Urinary bladder (tissue), 4 donors: ENCODE data around the gene GPC6. TPM values are rescaled to one million over a fixed set of nuclear protein-coding genes. Genes with fewer than 3 reads are reported as not detected.

ENCODE experiments used
- DNase-seq: peaks from one replicate; pipeline ENCODE4 v3.0.0-alpha.2; 2015; ENCODE audit errors: extremely low spot score
- H3K27ac ChIP-seq: one replicate; pipeline ENCODE4 v1.5.1; 2013; ENCODE audit warnings: low read depth, mild to moderate bottlenecking, moderate library complexity
- H3K36me3 ChIP-seq: one replicate; pipeline ENCODE4 v1.6.1; 2013; ENCODE audit warnings: mild to moderate bottlenecking, moderate library complexity; ENCODE audit not compliant: insufficient read depth
- H3K4me1 ChIP-seq: one replicate; pipeline ENCODE4 v1.6.1; 2013; ENCODE audit warnings: mild to moderate bottlenecking, moderate library complexity; ENCODE audit not compliant: insufficient read depth
- H3K4me3 ChIP-seq: one replicate; pipeline ENCODE4 v1.5.1; 2013; ENCODE audit warnings: low read depth, low read length
- WGBS: extraction: QIAGEN DNeasy Blood & Tissue Kit; methylation state at CpG from one replicate; pipeline ENCODE4 v1.1.7; 2013; 5-methylcytosine and 5-hydroxymethylcytosine counted together
- polyA plus RNA-seq: library from polyadenylated mRNA; stranded (reverse); fragments of 200-250 nt; gene quantifications from one replicate; pipeline ENCODE4 v1.2.3, GENCODE V29; 2013
- small RNA-seq: library from RNA; depleted of rRNA; stranded (forward); fragments of <200 nt; gene quantifications from one replicate; pipeline ENCODE3, GENCODE V24; 2014
- total RNA-seq: library from RNA; depleted of rRNA; stranded (reverse); fragments of >200 nt; gene quantifications from one replicate; pipeline ENCODE4 v1.2.3, GENCODE V29; 2014
- donor health status: healthy with polysubstance abuse.
- donor health status: healthy.

GPC6 gene
- total and polyA plus RNA-seq, 2 donors = 8.8 to 126 TPM

GRCh38 chr13:94455414-94455813, 1228.8 kb downstream of the GPC6 start:
- H3K4me3 ChIP-seq = no peak overlapping the region
- no peaks in the 10 kb centered on the region for H3K36me3 ChIP-seq
- WGBS = 51% methylated on average over 2 of the region's 2 CpGs
- no peaks in the 10 kb centered on the region for H3K4me1 ChIP-seq
- H3K27ac ChIP-seq = no peak overlapping the region
- DNase-seq = no peak

Small RNA genes lying within 50 kb of the gene (small RNA-seq; reads per million reads assigned to genes)
- gene RNA5SP35 = not detected
